Measurements from ENCODE around the gene THAP11. TPM values are rescaled to one million over a fixed set of nuclear protein-coding genes. Genes with fewer than 3 reads are reported as not detected.

THAP11 gene
- total and polyA plus RNA-seq, 2 of the 13 experiments (the other 11 are each of a cell fraction or from before 2014, with no cell fraction given), result 44.2 to 53.4 TPM

GRCh38 chr16:67833415-67834241, 8.5 kb upstream of the THAP11 start (continued):
- TF ChIP-seq, protein P1, sequence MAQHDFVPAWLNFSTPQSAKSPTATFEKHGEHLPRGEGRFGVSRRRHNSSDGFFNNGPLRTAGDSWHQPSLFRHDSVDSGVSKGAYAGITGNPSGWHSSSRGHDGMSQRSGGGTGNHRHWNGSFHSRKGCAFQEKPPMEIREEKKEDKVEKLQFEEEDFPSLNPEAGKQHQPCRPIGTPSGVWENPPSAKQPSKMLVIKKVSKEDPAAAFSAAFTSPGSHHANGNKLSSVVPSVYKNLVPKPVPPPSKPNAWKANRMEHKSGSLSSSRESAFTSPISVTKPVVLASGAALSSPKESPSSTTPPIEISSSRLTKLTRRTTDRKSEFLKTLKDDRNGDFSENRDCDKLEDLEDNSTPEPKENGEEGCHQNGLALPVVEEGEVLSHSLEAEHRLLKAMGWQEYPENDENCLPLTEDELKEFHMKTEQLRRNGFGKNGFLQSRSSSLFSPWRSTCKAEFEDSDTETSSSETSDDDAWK (CRISPR knock-in tag; IDR thresholded peaks at IDR 0.05), result no peak
- TF ChIP-seq XBP1 (CRISPR knock-in tag; IDR thresholded peaks at IDR 0.05) (peak; percentile 88; the same call in 1 of the 2 replicates), CENPX (CRISPR knock-in tag; IDR thresholded peaks at IDR 0.05) (no peak), NFAT5 (CRISPR knock-in tag; IDR thresholded peaks at IDR 0.05) (peak; percentile 85; the same call in 1 of the 2 replicates), ZNF432 (CRISPR knock-in tag; IDR thresholded peaks at IDR 0.05; ENCODE audit: borderline replicate concordance) (no peak), MED13 (CRISPR knock-in tag; IDR thresholded peaks at IDR 0.05) (peak; percentile 46; the same call in 1 of the 2 replicates), TOPORS (CRISPR knock-in tag; IDR thresholded peaks at IDR 0.05) (peak; percentile 89), HNRNPLL (IDR thresholded peaks at IDR 0.05; ENCODE audit: low read depth, low read length, poor library complexity, severe bottlenecking) (peak; percentile 31), MYC (CRISPR knock-in tag; IDR thresholded peaks at IDR 0.05; ENCODE audit: borderline replicate concordance) (peak; percentile 88; the same call in 1 of the 2 replicates), ZNF562 (CRISPR knock-in tag; IDR thresholded peaks at IDR 0.05; ENCODE audit: borderline replicate concordance) (no peak), HNRNPL (IDR thresholded peaks at IDR 0.05; ENCODE audit: low read depth, low read length) (no peak), ZNF589 (CRISPR knock-in tag; conservative IDR thresholded peaks at IDR 0.05) (no peak), SAP130 (CRISPR knock-in tag; IDR thresholded peaks at IDR 0.05; ENCODE audit: low read depth) (peak; percentile 96), SIN3B (IDR thresholded peaks at IDR 0.05; ENCODE audit: low read length) (peak; percentile 84), ZNF616 (CRISPR knock-in tag; IDR thresholded peaks at IDR 0.05; ENCODE audit: low read depth) (peak; percentile 76; the same call in 1 of the 2 replicates), NR0B2 (CRISPR knock-in tag; IDR thresholded peaks at IDR 0.05) (peak; percentile 82), THAP11 (CRISPR knock-in tag; IDR thresholded peaks at IDR 0.05) (peak; percentile 100)
- TF ChIP-seq, protein P2, sequence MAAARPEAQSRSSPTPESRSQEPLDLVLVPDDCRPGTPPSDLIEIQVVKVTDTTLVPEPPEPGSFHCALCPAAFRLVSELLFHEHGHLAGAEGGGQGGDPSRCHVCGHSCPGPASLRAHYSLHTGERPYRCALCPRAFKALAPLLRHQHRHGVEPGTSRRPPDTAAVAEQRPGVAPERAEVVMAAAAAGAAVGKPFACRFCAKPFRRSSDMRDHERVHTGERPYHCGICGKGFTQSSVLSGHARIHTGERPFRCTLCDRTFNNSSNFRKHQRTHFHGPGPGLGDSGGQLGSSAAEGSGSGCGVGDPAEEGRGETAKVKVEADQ (CRISPR knock-in tag; IDR thresholded peaks at IDR 0.05; ENCODE audit: borderline replicate concordance), result no peak
- TF ChIP-seq, protein P3, sequence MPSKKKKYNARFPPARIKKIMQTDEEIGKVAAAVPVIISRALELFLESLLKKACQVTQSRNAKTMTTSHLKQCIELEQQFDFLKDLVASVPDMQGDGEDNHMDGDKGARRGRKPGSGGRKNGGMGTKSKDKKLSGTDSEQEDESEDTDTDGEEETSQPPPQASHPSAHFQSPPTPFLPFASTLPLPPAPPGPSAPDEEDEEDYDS (CRISPR knock-in tag; IDR thresholded peaks at IDR 0.05), result peak; percentile 97
- TF ChIP-seq, protein P4, sequence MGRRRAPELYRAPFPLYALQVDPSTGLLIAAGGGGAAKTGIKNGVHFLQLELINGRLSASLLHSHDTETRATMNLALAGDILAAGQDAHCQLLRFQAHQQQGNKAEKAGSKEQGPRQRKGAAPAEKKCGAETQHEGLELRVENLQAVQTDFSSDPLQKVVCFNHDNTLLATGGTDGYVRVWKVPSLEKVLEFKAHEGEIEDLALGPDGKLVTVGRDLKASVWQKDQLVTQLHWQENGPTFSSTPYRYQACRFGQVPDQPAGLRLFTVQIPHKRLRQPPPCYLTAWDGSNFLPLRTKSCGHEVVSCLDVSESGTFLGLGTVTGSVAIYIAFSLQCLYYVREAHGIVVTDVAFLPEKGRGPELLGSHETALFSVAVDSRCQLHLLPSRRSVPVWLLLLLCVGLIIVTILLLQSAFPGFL (CRISPR knock-in tag; IDR thresholded peaks at IDR 0.05), result 0 out of 2 replicates have a peak, but pooled peaks have one; percentile 64

All from HepG2 (cell line).